NCI-H2227 treated with DMSO at 0.1 percent for 48 hours (cell line): ENCODE data around the gene LAMTOR2.
A peak's percentile ranks its signal among the peaks of the same experiment; 100 is the strongest.

Source experiments
- DNase-seq: peaks from one replicate; lab custom pipeline; 2025; lab: John Stamatoyannopoulos, UW

Gene LAMTOR2

GRCh38 chr1:156076609-156077429 is 22.2 kb downstream of the LAMTOR2 start:
- no peak for DNase-seq

- DNase-seq, result no peak
Observed at GRCh38 chr1:156077430-156077760, 22.8 kb downstream of the LAMTOR2 start.

- DNase-seq, result no peak
Observed at GRCh38 chr1:156078728-156079127, 24.1 kb downstream of the LAMTOR2 start.

GRCh38 chr1:156079762-156080161 is 25.2 kb downstream of the LAMTOR2 start:
- DNase-seq, result no peak

- DNase-seq, result no peak
Observed at GRCh38 chr1:156080241-156080862, 25.8 kb downstream of the LAMTOR2 start.

GRCh38 chr1:156080863-156081179 is 26.2 kb downstream of the LAMTOR2 start:
- no peak for DNase-seq

- DNase-seq, result no peak
Observed at GRCh38 chr1:156081180-156081916, 26.8 kb downstream of the LAMTOR2 start.

GRCh38 chr1:156081917-156082308 is 27.3 kb downstream of the LAMTOR2 start:
- peak; percentile 38 for DNase-seq

- peak; percentile 88 for DNase-seq
Observed at GRCh38 chr1:156082309-156083091, 27.9 kb downstream of the LAMTOR2 start, which contains the start of gene MEX3A. Gene MEX3A, minus strand, starts transcription at chr1:156082465. Its CDS starts 467 bp downstream, at chr1:156081998.

GRCh38 chr1:156083800-156084790 is 29.5 kb downstream of the LAMTOR2 start:
- DNase-seq, result no peak

- DNase-seq, result no peak
Observed at GRCh38 chr1:156086256-156086662, 31.7 kb downstream of the LAMTOR2 start.

GRCh38 chr1:156089704-156090103 is 35.1 kb downstream of the LAMTOR2 start:
- no peak for DNase-seq

GRCh38 chr1:156090138-156090839 is 35.7 kb downstream of the LAMTOR2 start:
- DNase-seq, result no peak

GRCh38 chr1:156090840-156091188 is 36.2 kb downstream of the LAMTOR2 start:
- DNase-seq, result peak; percentile 84

GRCh38 chr1:156091610-156092009 is 37.0 kb downstream of the LAMTOR2 start:
- no peak for DNase-seq

- no peak for DNase-seq
Observed at GRCh38 chr1:156095906-156096508, 41.4 kb downstream of the LAMTOR2 start.

- peak; percentile 69 for DNase-seq
Observed at GRCh38 chr1:156096640-156097391, 42.2 kb downstream of the LAMTOR2 start.

GRCh38 chr1:156097499-156098178 is 43.1 kb downstream of the LAMTOR2 start:
- DNase-seq, result no peak

- DNase-seq, result no peak
Observed at GRCh38 chr1:156098784-156099183, 44.2 kb downstream of the LAMTOR2 start.
